Liver (tissue), 9 donors: ENCODE measurements around the gene TMEM31. TPM values are rescaled to one million over a fixed set of nuclear protein-coding genes. Genes with fewer than 3 reads are reported as not detected.

ENCODE experiments used
- DNase-seq: peaks from one replicate; pipeline ENCODE4 v3.0.0-alpha.2; 2017; ENCODE audit warnings: low spot score
- H3K27ac ChIP-seq, 2 donors: one replicate each; pipeline ENCODE4 v1.7.0; 2013; ENCODE audit warnings: inconsistent platforms in 2 of 2, low read length in 2 of 2, control low read depth in 1 of 2, low read depth in 1 of 2, mild to moderate bottlenecking in 1 of 2
- H3K27me3 ChIP-seq, 4 donors: one replicate each; pipeline versions ENCODE4 v1.6.1 to v1.7.0; 2013; ENCODE audit warnings: low read length in 3 of 4, inconsistent platforms in 1 of 4, mild to moderate bottlenecking in 1 of 4, moderate library complexity in 1 of 4; ENCODE audit not compliant: control insufficient read depth in 4 of 4, insufficient read depth in 4 of 4
- H3K36me3 ChIP-seq, 4 donors: one replicate each; pipeline versions ENCODE4 v1.6.1 to v1.7.0; 2013; ENCODE audit warnings: low read length in 3 of 4, mild to moderate bottlenecking in 3 of 4, low read depth in 1 of 4, moderate library complexity in 1 of 4; ENCODE audit not compliant: control insufficient read depth in 4 of 4, insufficient read depth in 3 of 4
- H3K4me1 ChIP-seq, 4 donors: one replicate each; pipeline versions ENCODE4 v1.6.1 to v1.7.0; 2013; ENCODE audit warnings: low read length in 3 of 4, mild to moderate bottlenecking in 3 of 4, moderate library complexity in 1 of 4; ENCODE audit not compliant: control insufficient read depth in 4 of 4, insufficient read depth in 4 of 4
- H3K4me3 ChIP-seq, 3 donors: one replicate each; pipeline versions ENCODE4 v1.6.1 to v1.7.0; 2013; ENCODE audit warnings: low read length in 3 of 3, control low read depth in 1 of 3, low read depth in 1 of 3, mild to moderate bottlenecking in 1 of 3
- H3K9ac ChIP-seq, 2 donors: one replicate each; pipeline ENCODE4 v1.7.0; 2013; ENCODE audit warnings: low read length in 2 of 2, mild to moderate bottlenecking in 2 of 2, moderate library complexity in 2 of 2, control low read depth in 1 of 2, low read depth in 1 of 2
- H3K9me3 ChIP-seq, 4 donors: one replicate each; pipeline versions ENCODE4 v1.6.1 to v1.7.0; 2013; ENCODE audit warnings: low read length in 3 of 4; ENCODE audit not compliant: control insufficient read depth in 4 of 4
- ATF3 ChIP-seq: IDR thresholded peaks from 2 replicates; pipeline ENCODE4 v1.6.1; 2016; ENCODE audit warnings: antibody characterized with exemption
- CTCF ChIP-seq: fragments of 150-350 bp; IDR thresholded peaks from 2 replicates; pipeline ENCODE4 v1.5.1; 2017; ENCODE audit warnings: improper control_type of control experiment, low read depth, low read length; ENCODE audit not compliant: missing input control
- EGR1 ChIP-seq, 2 donors: IDR thresholded peaks; 2 replicates each; pipeline ENCODE4 v1.6.1; 2016 to 2018; ENCODE audit warnings: antibody characterized with exemption in 2 of 2, low read depth in 2 of 2
- FOXA1 ChIP-seq: IDR thresholded peaks from 2 replicates; pipeline ENCODE4 v1.6.1; 2016; ENCODE audit warnings: antibody characterized with exemption
- FOXA2 ChIP-seq: IDR thresholded peaks from 2 replicates; pipeline ENCODE4 v1.6.1; 2016; ENCODE audit warnings: antibody characterized with exemption
- GABPA ChIP-seq, 2 donors: IDR thresholded peaks in 1 of 2; conservative IDR thresholded peaks in 1 of 2; 2 replicates each; pipeline ENCODE4 v1.6.1; 2016; ENCODE audit warnings: antibody characterized with exemption in 2 of 2, mild to moderate bottlenecking in 1 of 2, moderate library complexity in 1 of 2
- HNF4A ChIP-seq, 2 donors: conservative IDR thresholded peaks; 2 replicates each; pipeline ENCODE4 v1.6.1; 2016; ENCODE audit warnings: antibody characterized with exemption in 2 of 2, mild to moderate bottlenecking in 2 of 2
- HNF4G ChIP-seq: IDR thresholded peaks from 2 replicates; pipeline ENCODE4 v1.6.1; 2016; ENCODE audit warnings: antibody characterized with exemption
- JUND ChIP-seq, 2 donors: IDR thresholded peaks; 2 replicates each; pipeline ENCODE4 v1.6.1; 2016; ENCODE audit warnings: antibody characterized with exemption in 2 of 2
- MAX ChIP-seq: IDR thresholded peaks from 2 replicates; pipeline ENCODE4 v1.6.1; 2016; ENCODE audit warnings: antibody characterized with exemption
- NR2F2 ChIP-seq: IDR thresholded peaks from 2 replicates; pipeline ENCODE4 v1.6.1; 2016; ENCODE audit warnings: antibody characterized with exemption
- RAD21 ChIP-seq, 2 donors: IDR thresholded peaks; 2 replicates each; pipeline ENCODE4 v1.6.1; 2016; ENCODE audit warnings: antibody characterized with exemption in 2 of 2, mild to moderate bottlenecking in 2 of 2
- REST ChIP-seq: IDR thresholded peaks from 2 replicates; pipeline ENCODE4 v1.6.1; 2016; ENCODE audit warnings: antibody characterized with exemption, mild to moderate bottlenecking
- RXRA ChIP-seq, 2 donors: IDR thresholded peaks; 2 replicates each; pipeline ENCODE4 v1.6.1; 2017 to 2018; ENCODE audit warnings: antibody characterized with exemption in 2 of 2, mild to moderate bottlenecking in 1 of 2
- SP1 ChIP-seq: IDR thresholded peaks from 2 replicates; pipeline ENCODE4 v1.6.1; 2018; ENCODE audit warnings: antibody characterized with exemption, mild to moderate bottlenecking
- TAF1 ChIP-seq: conservative IDR thresholded peaks from 2 replicates; pipeline ENCODE4 v1.6.1; 2016; ENCODE audit warnings: antibody characterized with exemption, mild to moderate bottlenecking
- YY1 ChIP-seq: IDR thresholded peaks from 2 replicates; pipeline ENCODE4 v1.6.1; 2016; ENCODE audit warnings: antibody characterized with exemption, mild to moderate bottlenecking
- ZBTB33 ChIP-seq: IDR thresholded peaks from 2 replicates; pipeline ENCODE4 v1.6.1; 2016; ENCODE audit warnings: antibody characterized with exemption
- WGBS: extraction: QIAGEN DNeasy Blood & Tissue Kit; methylation state at CpG from one replicate; pipeline ENCODE4 v1.1.7; 2013; 5-methylcytosine and 5-hydroxymethylcytosine counted together
- polyA plus RNA-seq, 2 donors: library from polyadenylated mRNA; stranded (reverse) in 1 of 2; unstranded in 1 of 2; fragments of 200-250 nt in 1 of 2; fragments of >200 nt in 1 of 2; fragmentation: Nextera tagmentation in 1 of 2; extraction: Ambion mirVana in 1 of 2; gene quantifications; one replicate each; pipeline versions ENCODE4 v1.2.1 to v1.2.3, GENCODE V29; 2013 to 2015
- total RNA-seq, 2 donors: library from RNA; depleted of rRNA; stranded (reverse); fragments of >200 nt; gene quantifications; one replicate each; pipeline ENCODE4 v1.2.3, GENCODE V29; 2014
- donor health status: healthy.
- donor health status: healthy.
- donor health status: healthy.
- donor health status: healthy.
- donor health status: healthy.

The TMEM31 gene
- total and polyA plus RNA-seq, 4 donors, result not detected

- no peak overlapping the region for H3K9ac ChIP-seq
- no peaks in the 10 kb centered on the region for H3K4me1 ChIP-seq
- H3K27ac ChIP-seq, result no peak overlapping the region
- H3K4me3 ChIP-seq, result no peak overlapping the region
- no peak for TF ChIP-seq HNF4A (conservative IDR thresholded peaks at IDR 0.05)
- TF ChIP-seq TAF1, result no peak
- TF ChIP-seq EGR1 (IDR thresholded peaks at IDR 0.05; ENCODE audit: low read depth in 2 of 2), result no peak
- no peak for TF ChIP-seq ZBTB33
- TF ChIP-seq RAD21 (IDR thresholded peaks at IDR 0.05), result no peak
- no peak for TF ChIP-seq YY1
- no peak for TF ChIP-seq REST
- no peak for TF ChIP-seq SP1
- no peak for TF ChIP-seq RXRA (IDR thresholded peaks at IDR 0.05)
- DNase-seq, result no peak
- no peaks in the 10 kb centered on the region for H3K9me3 ChIP-seq
- H3K36me3 ChIP-seq, result no peaks in the 10 kb centered on the region
- 97% methylated on average over 1 of the region's 1 CpG for WGBS
- H3K27me3 ChIP-seq, result no peaks in the 10 kb centered on the region
These were observed 19.6 kb upstream of the TMEM31 start for GRCh38 chrX:103691059-103691458.

- H3K27ac ChIP-seq, result no peak overlapping the region
- H3K4me3 ChIP-seq, result no peak overlapping the region
- H3K36me3 ChIP-seq, result no peaks in the 10 kb centered on the region
- no peak for DNase-seq
- no peak overlapping the region for H3K9ac ChIP-seq
- no peaks in the 10 kb centered on the region for H3K4me1 ChIP-seq
- H3K27me3 ChIP-seq, result no peaks in the 10 kb centered on the region
- TF ChIP-seq JUND (IDR thresholded peaks at IDR 0.05) (no peak), TAF1 (no peak), EGR1 (IDR thresholded peaks at IDR 0.05; ENCODE audit: low read depth in 2 of 2) (no peak), FOXA2 (no peak), HNF4A (conservative IDR thresholded peaks at IDR 0.05) (no peak), SP1 (no peak), NR2F2 (no peak), FOXA1 (no peak), RXRA (IDR thresholded peaks at IDR 0.05) (no peak), REST (no peak), YY1 (no peak), GABPA (IDR thresholded peaks at IDR 0.05 in 1 of 2, conservative IDR thresholded peaks at IDR 0.05 in 1 of 2) (no peak), HNF4G (no peak), RAD21 (IDR thresholded peaks at IDR 0.05) (no peak), CTCF (no peak), ATF3 (no peak), MAX (no peak)
- H3K9me3 ChIP-seq, result no peaks in the 10 kb centered on the region
These were observed 13.0 kb upstream of the TMEM31 start for GRCh38 chrX:103697687-103698086.
